GM12891 (cell line): ENCODE measurements around the gene WDR89.

Experiments
- POLR2A ChIP-seq: IDR thresholded peaks from 2 replicates; pipeline ENCODE4 v1.6.1; 2011; ENCODE audit warnings: low read depth, low read length, control low read depth
- TAF1 ChIP-seq: IDR thresholded peaks from 2 replicates; pipeline ENCODE4 v1.6.1; 2011; ENCODE audit warnings: low read depth, low read length, control low read depth

DNA sequence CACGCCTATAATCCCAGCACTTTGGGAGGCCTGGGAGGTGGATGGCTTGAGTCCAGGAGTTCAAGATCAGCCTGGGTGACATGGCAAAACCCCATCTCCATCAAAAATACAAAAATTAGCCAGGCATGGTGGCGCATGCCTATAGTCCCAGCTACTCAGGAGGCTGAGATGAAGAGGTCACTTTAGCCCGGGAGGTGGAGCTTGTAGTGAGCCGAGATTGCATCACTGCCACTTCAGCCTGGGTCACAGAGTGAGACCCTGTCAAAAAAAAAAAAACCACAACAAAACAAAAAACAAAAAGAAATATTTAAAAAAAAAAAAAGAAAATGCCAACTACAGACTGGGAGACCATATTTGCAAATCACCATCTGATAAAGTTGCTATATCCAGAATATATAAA lies 17.5 kb downstream of the WDR89 start:
- TF ChIP-seq POLR2A (no peak), TAF1 (no peak)
